Esophagus (tissue), 2 donors: Measurements from ENCODE around the gene UBXN11. TPM values are rescaled to one million over a fixed set of nuclear protein-coding genes. Genes with fewer than 3 reads are reported as not detected.
A peak's percentile ranks its signal among the peaks of the same experiment; 100 is the strongest.

ENCODE experiments used
- H3K27ac ChIP-seq, 2 donors: one replicate each; pipeline ENCODE4 v1.5.1; 2013; ENCODE audit warnings: low read depth in 2 of 2, mild to moderate bottlenecking in 2 of 2, inconsistent platforms in 1 of 2, low read length in 1 of 2, moderate library complexity in 1 of 2
- H3K27me3 ChIP-seq, 2 donors: one replicate each; pipeline ENCODE4 v1.6.1; 2013; ENCODE audit warnings: low read length in 2 of 2, control low read depth in 1 of 2, mild to moderate bottlenecking in 1 of 2; ENCODE audit not compliant: insufficient read depth in 2 of 2, control insufficient read depth in 1 of 2
- H3K36me3 ChIP-seq, 2 donors: one replicate each; pipeline ENCODE4 v1.6.1; 2013; ENCODE audit warnings: low read length in 1 of 2; ENCODE audit not compliant: control insufficient read depth in 2 of 2, insufficient read depth in 2 of 2
- H3K4me1 ChIP-seq, 2 donors: one replicate each; pipeline ENCODE4 v1.6.1; 2013; ENCODE audit warnings: low read length in 1 of 2; ENCODE audit not compliant: control insufficient read depth in 2 of 2, insufficient read depth in 2 of 2
- H3K4me3 ChIP-seq, 2 donors: one replicate each; pipeline ENCODE4 v1.5.1; 2013; ENCODE audit warnings: low read length in 2 of 2, mild to moderate bottlenecking in 2 of 2, low read depth in 1 of 2, moderate library complexity in 1 of 2
- H3K9me3 ChIP-seq, 2 donors: one replicate each; pipeline ENCODE4 v1.6.1; 2013; ENCODE audit warnings: mild to moderate bottlenecking in 2 of 2, low read depth in 1 of 2, low read length in 1 of 2, moderate library complexity in 1 of 2; ENCODE audit not compliant: control insufficient read depth in 2 of 2, insufficient read depth in 1 of 2
- WGBS, 2 donors: extraction: QIAGEN DNeasy Blood & Tissue Kit; methylation state at CpG; one replicate each; pipeline ENCODE4 v1.1.7; 2013; 5-methylcytosine and 5-hydroxymethylcytosine counted together
- polyA plus RNA-seq, 2 donors: library from polyadenylated mRNA; stranded (reverse); fragments of 200-250 nt; gene quantifications; one replicate each; pipeline ENCODE4 v1.2.3, GENCODE V29; 2013
- donor health status: healthy with polysubstance abuse.
- donor health status: Bipolar disorder and iron deficiency.

Gene UBXN11
- polyA plus RNA-seq, 2 donors: 10.1 to 16.0 TPM

- whole genome bisulfite sequencing, 2 donors: 60 to 69% methylated on average over 4 of the region's 4 CpGs
- Histone ChIP-seq H3K27me3 (no peaks in the 10 kb centered on the region), H3K4me1 (peaks cover 3 to 40% of the 10 kb centered on the region in 2 donors), H3K4me3 (no peak overlapping the region), H3K27ac (peak overlapping the region in 1 of 2 donors; percentile 77), H3K9me3 (no peaks in the 10 kb centered on the region), H3K36me3 (peaks cover 0 to 17% of the 10 kb centered on the region in 2 donors)
These were observed 23.1 kb downstream of the UBXN11 start for GRCh38 chr1:26283279-26283853.

GRCh38 chr1:26282401-26282918 is 24.0 kb downstream of the UBXN11 start:
- H3K27me3 ChIP-seq: no peaks in the 10 kb centered on the region
- H3K4me3 ChIP-seq: no peak overlapping the region
- H3K9me3 ChIP-seq: no peaks in the 10 kb centered on the region
- peaks cover 0 to 17% of the 10 kb centered on the region in 2 donors for H3K36me3 ChIP-seq
- WGBS, 2 donors: 74% methylated on average over 22 of the region's 22 CpGs
- H3K4me1 ChIP-seq: peaks cover 3 to 46% of the 10 kb centered on the region in 2 donors
- no peak overlapping the region for H3K27ac ChIP-seq

GRCh38 chr1:26281971-26282370 is 24.5 kb downstream of the UBXN11 start:
- H3K27ac ChIP-seq: peak overlapping the region in 1 of 2 donors; percentile 6
- 41 to 46% methylated on average over 15 of the region's 15 CpGs for WGBS, 2 donors
- no peaks in the 10 kb centered on the region for H3K27me3 ChIP-seq
- no peak overlapping the region for H3K4me3 ChIP-seq
- H3K36me3 ChIP-seq: peaks cover 0 to 17% of the 10 kb centered on the region in 2 donors
- no peaks in the 10 kb centered on the region for H3K9me3 ChIP-seq
- H3K4me1 ChIP-seq: peaks cover 3 to 47% of the 10 kb centered on the region in 2 donors

GRCh38 chr1:26281091-26281958 is 25.1 kb downstream of the UBXN11 start:
- WGBS, 2 donors: 81 to 87% methylated on average over 5 of the region's 5 CpGs
- H3K4me1 ChIP-seq: peaks cover 3 to 50% of the 10 kb centered on the region in 2 donors
- H3K36me3 ChIP-seq: peaks cover 0 to 17% of the 10 kb centered on the region in 2 donors
- H3K27ac ChIP-seq: peak overlapping the region; percentile 99
- no peaks in the 10 kb centered on the region for H3K27me3 ChIP-seq
- H3K4me3 ChIP-seq: peak overlapping the region; percentile 4 to 16
- no peaks in the 10 kb centered on the region for H3K9me3 ChIP-seq

- Histone ChIP-seq H3K27me3 (no peaks in the 10 kb centered on the region), H3K4me1 (peaks cover 3 to 56% of the 10 kb centered on the region in 2 donors), H3K36me3 (peaks cover 0 to 17% of the 10 kb centered on the region in 2 donors), H3K4me3 (peak overlapping the region; percentile 88 to 90), H3K9me3 (no peaks in the 10 kb centered on the region), H3K27ac (peak overlapping the region; percentile 99)
- WGBS, 2 donors: 22 to 23% methylated on average over 20 of the region's 20 CpGs
These were observed 25.9 kb downstream of the UBXN11 start for GRCh38 chr1:26280333-26281042.

GRCh38 chr1:26279456-26280332 is 26.7 kb downstream of the UBXN11 start, which contains the start of gene SH3BGRL3:
TSS of gene SH3BGRL3 (plus strand) at chr1:26280086. CDS start at chr1:26280156, 70 bp downstream.
- Histone ChIP-seq H3K4me1 (peaks cover 3 to 53% of the 10 kb centered on the region in 2 donors), H3K9me3 (no peaks in the 10 kb centered on the region)

GRCh38 chr1:26278724-26279455 is 27.5 kb downstream of the UBXN11 start:
- Histone ChIP-seq H3K27me3 (no peaks in the 10 kb centered on the region), H3K36me3 (peaks cover 0 to 17% of the 10 kb centered on the region in 2 donors), H3K9me3 (no peaks in the 10 kb centered on the region), H3K27ac (peak overlapping the region; percentile 99), H3K4me1 (peaks cover 0 to 47% of the 10 kb centered on the region in 2 donors), H3K4me3 (peak overlapping the region; percentile 88 to 90)
- WGBS, 2 donors: 28 to 33% methylated on average over 9 of the region's 9 CpGs

More at GRCh38 chr1:26279456-26280332, 26.7 kb downstream of the UBXN11 start, which contains the start of gene SH3BGRL3:
- peak within 1 kb of the TSS; percentile 88 to 90 for H3K4me3 ChIP-seq
- WGBS, 2 donors: 0 to 1% methylated on average over 59 to 66 of the region's 66 CpGs
- H3K36me3 ChIP-seq: peaks cover 0 to 17% of the 10 kb centered on the region in 2 donors
- peak within 1 kb of the TSS; percentile 99 for H3K27ac ChIP-seq
- H3K27me3 ChIP-seq: no peaks in the 10 kb centered on the region

GRCh38 chr1:26278303-26278702 is 28.1 kb downstream of the UBXN11 start:
- Histone ChIP-seq H3K27me3 (no peaks in the 10 kb centered on the region), H3K4me3 (no peak overlapping the region), H3K36me3 (peaks cover 0 to 17% of the 10 kb centered on the region in 2 donors), H3K27ac (peak overlapping the region; percentile 99), H3K4me1 (peaks cover 0 to 45% of the 10 kb centered on the region in 2 donors), H3K9me3 (no peaks in the 10 kb centered on the region)
- WGBS, 2 donors: 30% methylated on average over 4 of the region's 4 CpGs
